Activated naive CD8-positive, alpha-beta T cell treated with anti-CD3 and anti-CD28 coated beads, Interleukin-2, amount 50 U/mL, for 16 hours (primary cell): ENCODE results near the gene KIF2C.
"Not testable (repeated sequence)": the region's sequence is repeated elsewhere in the genome, so short reads cannot be mapped to it uniquely, and the experiment has no call there.

Experiments used
- DNase-seq: peaks from one replicate; pipeline ENCODE4 v3.0.0-alpha.2; 2020; ENCODE audit warnings: low read depth, low spot score

KIF2C gene

GRCh38 chr1:44739307-44740178, at the start of gene KIF2C:
TSS of gene KIF2C (plus strand) at chr1:44739837. CDS start at chr1:44739933, 96 bp downstream.
- DNase-seq, result peak; percentile 97

GRCh38 chr1:44693159-44693558, 46.5 kb upstream of the KIF2C start:
- DNase-seq, result no peak

GRCh38 chr1:44693900-44694299, 45.7 kb upstream of the KIF2C start:
- no peak for DNase-seq

DNA sequence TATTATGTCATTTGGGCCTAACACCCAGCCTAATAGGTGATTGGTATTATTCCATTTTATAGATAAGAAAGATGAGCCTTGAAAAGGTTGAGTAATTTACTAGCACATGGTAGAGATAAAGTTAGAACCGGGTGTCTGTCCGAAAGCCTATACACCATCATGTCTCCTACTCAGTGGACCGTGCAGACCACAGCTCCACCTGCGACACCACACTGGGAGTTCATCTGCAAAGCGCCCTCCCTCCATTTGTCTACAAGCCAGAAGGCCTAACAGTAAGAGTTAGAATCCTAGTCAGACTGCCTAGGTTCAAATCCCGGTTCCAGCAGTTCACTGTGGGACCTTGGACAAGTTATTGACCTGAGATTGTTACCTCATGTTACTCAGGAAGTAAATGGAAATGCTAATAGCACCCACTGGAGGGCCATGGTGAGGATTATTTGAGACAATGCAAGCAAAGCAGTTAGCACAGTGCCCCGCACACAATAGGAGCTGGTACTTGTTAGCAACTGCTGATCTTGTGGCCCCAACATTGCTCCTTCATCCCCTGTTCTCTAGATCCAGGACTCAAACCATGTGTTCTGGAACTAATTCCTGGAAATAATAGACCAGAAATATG, 44.7 kb upstream of the KIF2C start:
- DNase-seq, result no peak

- no peak for DNase-seq
Measured at GRCh38 chr1:44695671-44696070, 44.0 kb upstream of the KIF2C start.

- no peak for DNase-seq
Measured at GRCh38 chr1:44696101-44696500, 43.5 kb upstream of the KIF2C start.

DNA sequence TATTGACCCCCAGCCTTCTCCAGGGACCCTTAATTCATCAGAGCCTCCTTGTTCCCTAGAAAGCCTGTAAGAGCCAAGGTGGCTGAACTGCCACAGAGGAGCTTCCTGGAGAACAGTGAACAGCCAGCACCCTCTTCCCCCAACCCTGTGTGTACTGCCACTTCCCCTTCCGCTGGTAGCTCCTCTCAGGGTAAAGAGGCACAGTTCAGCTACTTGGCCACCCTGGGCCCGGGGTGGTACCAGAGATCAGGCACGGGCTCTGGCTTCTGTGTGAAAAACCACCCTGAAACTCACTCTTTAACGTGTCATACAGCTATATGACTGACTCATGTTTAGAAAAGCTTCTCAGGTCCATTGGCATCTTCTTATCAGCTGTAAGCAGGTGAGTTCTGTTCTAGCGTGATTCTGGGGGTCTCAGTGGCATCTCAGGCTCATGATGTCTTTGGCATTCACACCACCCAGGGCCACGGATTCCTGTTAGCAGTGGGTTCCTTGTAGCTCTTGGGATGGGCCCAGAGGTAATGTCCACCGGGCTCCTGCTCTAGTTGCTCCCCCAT, 42.8 kb upstream of the KIF2C start:
- no peak for DNase-seq

DNA sequence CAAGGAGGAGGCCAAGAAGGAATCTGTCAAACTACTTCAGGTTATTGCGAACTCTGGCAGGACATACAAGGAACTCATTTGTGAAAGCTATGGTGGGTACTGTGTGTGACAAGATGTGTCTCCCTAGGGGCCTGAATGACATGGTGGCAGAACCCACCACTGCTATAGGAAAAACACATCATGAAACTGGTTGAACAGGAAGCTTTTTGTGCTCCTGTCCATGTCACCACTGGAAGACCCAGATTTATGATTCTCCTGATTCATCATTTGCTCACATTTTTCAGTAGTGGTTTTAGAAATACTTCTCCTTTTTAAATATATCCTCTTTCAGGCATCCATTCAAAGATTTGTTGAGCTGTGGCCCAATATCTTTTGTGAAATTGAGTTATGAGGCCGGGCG, 41.5 kb upstream of the KIF2C start:
- no peak for DNase-seq

DNA sequence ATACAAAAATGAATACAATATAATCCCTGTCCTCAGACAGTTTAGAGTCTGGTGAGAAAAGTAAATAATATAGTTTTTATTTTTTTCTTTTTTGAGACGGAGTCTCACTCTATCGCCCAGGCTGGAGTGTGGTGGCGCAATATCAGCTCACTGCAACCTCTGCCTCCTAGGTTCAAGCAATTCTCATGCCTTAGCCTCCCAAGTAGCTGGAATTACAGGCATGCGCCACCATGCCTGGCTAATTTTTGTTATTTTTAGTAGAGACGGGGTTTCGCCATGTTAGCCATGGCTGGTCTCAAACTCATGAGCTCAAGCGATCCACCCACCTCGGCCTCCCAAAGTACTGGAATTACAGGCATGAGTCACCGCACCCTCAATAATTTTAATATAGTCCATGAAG, 40.3 kb upstream of the KIF2C start:
- not testable (repeated sequence) for DNase-seq

DNA sequence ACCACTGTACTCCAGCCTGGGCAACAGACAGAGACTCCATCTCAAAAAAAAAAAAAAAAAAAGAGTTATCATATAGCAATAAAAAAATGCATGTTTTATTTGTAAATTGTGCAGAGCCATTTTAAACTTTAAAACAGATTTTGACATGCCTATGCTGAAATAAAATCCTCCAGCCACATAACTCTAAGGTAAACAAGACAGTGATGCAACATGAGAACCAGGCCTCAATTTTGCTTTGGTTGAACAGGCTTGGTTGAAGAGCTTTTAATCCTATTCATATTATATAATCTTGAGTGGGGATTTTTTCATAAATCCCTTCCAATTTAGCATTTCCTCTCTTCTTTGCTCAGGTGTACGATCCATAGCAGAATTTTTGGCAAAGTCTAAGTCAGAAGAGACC, 39.1 kb upstream of the KIF2C start:
- DNase-seq, result no peak

GRCh38 chr1:44701141-44701573, 38.5 kb upstream of the KIF2C start:
- DNase-seq, result no peak

DNA sequence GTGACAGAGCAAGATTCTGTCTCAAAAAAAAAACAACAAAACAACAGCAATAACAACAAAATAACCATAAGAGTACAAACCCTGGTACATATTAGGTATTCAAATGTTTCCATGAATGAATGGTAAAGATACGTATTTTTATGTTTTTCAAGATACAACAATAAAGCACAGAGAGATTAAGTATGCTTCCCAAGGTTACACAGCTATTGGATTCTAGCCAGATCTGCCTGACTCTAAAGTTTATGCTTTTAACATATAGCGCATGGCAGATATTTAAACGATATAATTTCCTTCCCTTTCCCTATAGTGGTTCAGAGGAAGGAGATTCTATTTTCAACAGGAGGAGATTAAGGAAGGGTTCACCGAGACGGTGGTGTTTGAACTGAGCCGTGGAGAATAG, 34.2 kb upstream of the KIF2C start:
- DNase-seq, result no peak

GRCh38 chr1:44705938-44706337, 33.7 kb upstream of the KIF2C start:
- no peak for DNase-seq

- no peak for DNase-seq
Measured at GRCh38 chr1:44707112-44707881, 32.3 kb upstream of the KIF2C start.

DNA sequence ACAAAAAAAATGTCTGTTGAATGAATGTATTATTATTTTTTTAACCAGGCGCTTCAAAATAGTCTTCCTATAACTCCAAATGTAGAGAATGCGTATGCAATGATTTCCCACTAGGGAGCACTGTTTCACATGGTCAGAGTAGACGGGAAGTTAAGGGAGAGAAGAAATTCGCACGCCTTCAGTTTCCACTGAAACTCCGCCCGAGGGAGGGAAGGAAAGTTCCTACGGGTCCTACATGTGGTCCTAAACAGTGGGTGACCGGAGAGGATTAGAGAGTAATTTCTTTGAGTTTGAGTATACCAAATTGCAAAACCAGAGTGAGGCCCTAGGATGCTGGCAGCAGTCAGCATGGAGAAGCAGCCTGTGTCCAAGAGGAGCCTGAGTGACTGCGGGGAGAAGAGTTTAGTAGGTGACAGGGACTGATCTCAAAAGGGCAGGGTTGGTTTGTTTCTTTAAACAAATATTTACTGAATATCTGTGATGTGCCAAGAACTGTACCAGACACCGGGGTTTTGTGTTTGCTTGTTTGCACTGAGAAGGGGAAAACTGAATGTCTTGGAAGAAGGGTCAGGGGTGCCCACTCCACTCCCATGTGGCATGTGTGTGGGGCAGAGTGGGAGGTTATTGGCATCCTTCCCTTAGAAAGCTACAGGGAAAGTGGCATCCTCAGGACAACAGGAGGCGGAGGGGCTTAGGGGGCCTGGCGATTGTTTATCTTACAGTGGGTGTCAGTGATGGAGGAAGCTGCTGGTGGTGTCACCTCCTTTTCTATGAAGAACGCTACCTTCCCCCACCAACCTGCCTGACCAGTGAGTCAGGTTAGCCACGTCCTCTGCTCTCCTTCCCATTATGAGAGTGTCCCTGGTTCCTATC, 31.4 kb upstream of the KIF2C start:
- DNase-seq, result no peak

DNA sequence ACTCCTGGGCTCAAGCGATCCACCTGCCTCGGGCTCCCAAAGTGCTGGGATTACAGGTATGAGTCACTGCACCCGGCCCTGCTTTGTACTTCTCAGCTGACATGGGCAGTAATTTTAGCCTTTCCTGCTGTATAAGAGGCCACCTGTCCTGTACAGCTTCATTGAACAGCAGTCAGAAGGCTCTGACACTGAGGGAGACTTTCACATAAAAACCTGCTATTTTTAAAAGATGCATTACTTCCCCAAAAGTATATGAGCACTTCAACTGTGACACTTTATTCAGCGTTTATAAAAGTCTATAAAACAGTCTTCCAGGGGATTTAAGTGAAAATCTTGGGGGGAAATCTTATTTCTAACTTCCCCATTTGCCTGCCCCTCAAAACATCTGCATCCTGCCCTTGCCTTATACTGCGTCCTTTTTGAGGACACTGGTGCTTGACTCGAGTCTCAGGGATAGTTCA, 26.3 kb upstream of the KIF2C start:
- no peak for DNase-seq

GRCh38 chr1:44714532-44714931, 25.1 kb upstream of the KIF2C start:
- no peak for DNase-seq

- no peak for DNase-seq
Measured at GRCh38 chr1:44714944-44715571, 24.6 kb upstream of the KIF2C start.

DNA sequence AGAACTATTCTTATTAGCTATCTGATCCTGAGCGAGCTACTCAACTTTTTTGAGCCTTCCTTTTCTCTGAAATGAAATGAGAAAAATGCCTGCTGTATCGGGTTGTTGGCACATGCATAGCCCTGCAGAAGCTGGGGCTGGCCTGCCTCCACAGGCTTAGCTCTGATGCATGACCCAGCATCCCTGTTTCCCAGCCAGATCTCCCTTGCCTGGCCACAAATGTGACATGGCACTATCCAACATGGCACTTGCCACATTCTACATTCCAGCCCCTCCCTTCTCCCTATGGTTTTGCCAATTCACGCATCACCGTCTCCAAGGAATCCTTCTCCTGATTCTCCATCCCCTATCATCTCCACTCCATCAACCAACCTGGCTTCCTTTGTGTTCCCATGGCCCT, 22.5 kb upstream of the KIF2C start:
- no peak for DNase-seq

- DNase-seq, result no peak
Measured at GRCh38 chr1:44717653-44718052, 22.0 kb upstream of the KIF2C start.

DNA sequence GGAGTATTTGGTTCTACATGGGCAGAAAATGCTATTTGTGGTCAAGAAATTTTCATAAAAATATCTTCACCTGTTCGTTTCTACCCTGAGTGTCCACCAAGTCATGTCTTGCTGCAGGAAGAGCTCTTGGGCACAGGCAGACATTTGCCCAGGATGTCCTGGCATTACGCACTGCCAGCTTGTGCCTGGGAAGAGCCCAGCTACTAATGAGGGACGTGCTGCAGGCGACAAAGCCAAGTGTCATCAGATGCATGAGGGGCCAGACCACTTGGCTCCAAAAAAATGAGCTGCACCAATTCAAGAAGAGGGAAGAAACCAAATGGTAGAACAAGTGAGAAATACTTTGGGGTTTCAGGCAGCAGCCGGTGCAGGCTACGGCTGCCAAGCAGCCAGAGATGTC, 21.5 kb upstream of the KIF2C start:
- DNase-seq, result no peak
